Measurements from ENCODE around the gene AJM1. TPM values are rescaled to one million over a fixed set of nuclear protein-coding genes. Genes with fewer than 3 reads are reported as not detected.
A peak's percentile ranks its signal among the peaks of the same experiment; 100 is the strongest.
"Not testable (repeated sequence)": the region's sequence is repeated elsewhere in the genome, so short reads cannot be mapped to it uniquely, and the experiment has no call there.

Gene AJM1
- total RNA-seq, 2 donors from 2014 or later, result 11.5 to 17.1 TPM

DNA sequence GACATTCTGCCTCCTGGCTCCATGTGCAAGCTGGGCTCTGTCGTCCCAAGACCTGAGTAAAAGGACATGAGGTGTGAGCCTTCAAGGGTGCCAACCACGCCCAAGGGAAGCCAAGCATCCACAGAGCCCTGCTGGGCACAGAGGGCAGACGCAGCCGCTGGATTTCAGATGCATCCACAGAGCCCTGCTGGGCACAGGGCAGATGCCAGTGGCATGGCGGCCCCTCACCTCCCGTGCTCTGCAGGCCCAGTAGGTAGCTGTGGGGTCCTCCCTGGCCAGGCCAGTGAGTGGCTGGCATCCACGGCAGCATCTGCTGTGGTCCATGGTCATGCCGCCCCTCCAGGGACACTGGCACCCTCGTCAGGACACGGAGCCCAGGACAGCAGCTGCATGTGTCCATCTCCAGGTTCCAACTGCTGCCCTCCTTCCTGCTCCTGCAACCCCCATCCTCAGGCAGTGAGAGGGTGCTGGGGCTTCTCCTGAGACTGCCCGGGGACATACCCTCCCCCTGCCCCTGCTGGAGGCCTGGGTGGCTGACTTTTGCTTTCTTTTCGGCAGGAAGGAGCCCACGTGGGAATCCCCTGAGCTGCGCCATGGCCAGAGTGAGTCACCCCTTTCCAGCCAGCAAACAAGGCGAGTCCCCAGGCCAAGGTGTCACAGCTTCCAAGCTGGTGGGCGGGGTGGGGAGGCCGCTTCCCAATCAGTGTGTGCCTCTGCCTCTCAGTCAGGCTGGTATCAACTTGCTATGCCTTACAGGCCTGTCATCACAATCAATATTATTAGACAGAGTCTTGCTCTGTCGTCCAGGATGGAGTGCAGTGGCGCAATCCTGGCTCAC lies 40.0 kb downstream of the AJM1 start:
- no peaks in the 10 kb centered on the region for H3K9me3 ChIP-seq
- peak overlapping the region; percentile 75 for H3K27ac ChIP-seq
- TF ChIP-seq, protein P1, sequence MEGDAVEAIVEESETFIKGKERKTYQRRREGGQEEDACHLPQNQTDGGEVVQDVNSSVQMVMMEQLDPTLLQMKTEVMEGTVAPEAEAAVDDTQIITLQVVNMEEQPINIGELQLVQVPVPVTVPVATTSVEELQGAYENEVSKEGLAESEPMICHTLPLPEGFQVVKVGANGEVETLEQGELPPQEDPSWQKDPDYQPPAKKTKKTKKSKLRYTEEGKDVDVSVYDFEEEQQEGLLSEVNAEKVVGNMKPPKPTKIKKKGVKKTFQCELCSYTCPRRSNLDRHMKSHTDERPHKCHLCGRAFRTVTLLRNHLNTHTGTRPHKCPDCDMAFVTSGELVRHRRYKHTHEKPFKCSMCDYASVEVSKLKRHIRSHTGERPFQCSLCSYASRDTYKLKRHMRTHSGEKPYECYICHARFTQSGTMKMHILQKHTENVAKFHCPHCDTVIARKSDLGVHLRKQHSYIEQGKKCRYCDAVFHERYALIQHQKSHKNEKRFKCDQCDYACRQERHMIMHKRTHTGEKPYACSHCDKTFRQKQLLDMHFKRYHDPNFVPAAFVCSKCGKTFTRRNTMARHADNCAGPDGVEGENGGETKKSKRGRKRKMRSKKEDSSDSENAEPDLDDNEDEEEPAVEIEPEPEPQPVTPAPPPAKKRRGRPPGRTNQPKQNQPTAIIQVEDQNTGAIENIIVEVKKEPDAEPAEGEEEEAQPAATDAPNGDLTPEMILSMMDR (IDR thresholded peaks at IDR 0.05), result no peak
- no peaks in the 10 kb centered on the region for H3K36me3 ChIP-seq
- H3K4me3 ChIP-seq, result peak overlapping the region; percentile 15
- intact Hi-C loops (cut with DNase I), result loop anchor here (10.0 kb wide), 1 partner anchor 52 kb away; no protein-coding TSS in a partner anchor
- H3K4me1 ChIP-seq, result peaks cover 9% of the 10 kb centered on the region
- H3K27me3 ChIP-seq, result no peaks in the 10 kb centered on the region
- H3K9ac ChIP-seq (ENCODE audit: low read depth in 2 of 2, low read length in 2 of 2), result peak overlapping the region; percentile 13 to 70
- peak; percentile 69 for DNase-seq

DNA sequence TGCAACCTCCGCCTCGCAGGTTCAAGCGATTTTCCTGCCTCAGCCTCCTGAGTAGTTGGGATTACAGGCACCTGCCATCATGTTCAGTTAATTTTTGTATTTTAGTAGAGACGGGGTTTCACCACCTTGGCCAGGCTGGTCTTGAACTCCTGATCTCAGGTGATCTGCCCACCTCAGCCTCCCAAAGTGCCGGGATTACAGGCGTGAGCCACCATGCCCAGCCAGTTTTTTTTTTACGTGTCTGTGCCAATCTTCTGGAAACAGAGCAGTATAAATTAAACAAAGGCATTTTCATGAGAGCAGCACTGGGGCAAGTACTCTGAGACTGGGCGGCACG lies 40.6 kb downstream of the AJM1 start:
- not testable (repeated sequence) for DNase-seq; H3K27me3 ChIP-seq; H3K9ac ChIP-seq (ENCODE audit: low read depth in 2 of 2, low read length in 2 of 2); H3K4me1 ChIP-seq; H3K9me3 ChIP-seq; H3K4me3 ChIP-seq; H3K36me3 ChIP-seq
- intact Hi-C loops (cut with DNase I), result loop anchor here (10.0 kb wide), 1 partner anchor 52 kb away; no protein-coding TSS in a partner anchor
- H3K27ac ChIP-seq, result peak overlapping the region; percentile 75

DNA sequence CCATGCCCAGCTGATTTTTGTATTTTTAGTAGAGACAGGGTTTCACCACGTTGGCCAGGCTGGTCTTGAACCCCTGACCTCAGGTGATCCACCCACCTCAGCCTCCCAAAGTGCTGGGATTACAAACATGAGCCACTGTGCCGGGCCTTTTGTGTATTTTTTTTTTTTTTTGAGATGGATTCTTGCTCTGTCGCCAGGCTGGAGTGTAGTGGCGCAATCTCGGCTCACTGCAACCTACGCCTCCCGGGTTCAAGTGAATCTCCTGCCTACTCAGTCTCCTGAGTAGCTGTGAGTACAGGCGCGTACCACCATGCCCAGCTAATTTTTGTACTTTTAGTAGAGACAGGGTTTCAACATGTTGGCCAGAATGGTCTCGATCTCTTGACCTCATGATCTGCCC lies 41.4 kb downstream of the AJM1 start:
- not testable (repeated sequence) for DNase-seq; H3K27ac ChIP-seq; H3K4me3 ChIP-seq; H3K9me3 ChIP-seq; H3K27me3 ChIP-seq; H3K4me1 ChIP-seq; H3K9ac ChIP-seq (ENCODE audit: low read depth in 2 of 2, low read length in 2 of 2); H3K36me3 ChIP-seq
- intact Hi-C loops (cut with DNase I), result loop anchor here (10.0 kb wide), 1 partner anchor 51 kb away; no protein-coding TSS in a partner anchor

DNA sequence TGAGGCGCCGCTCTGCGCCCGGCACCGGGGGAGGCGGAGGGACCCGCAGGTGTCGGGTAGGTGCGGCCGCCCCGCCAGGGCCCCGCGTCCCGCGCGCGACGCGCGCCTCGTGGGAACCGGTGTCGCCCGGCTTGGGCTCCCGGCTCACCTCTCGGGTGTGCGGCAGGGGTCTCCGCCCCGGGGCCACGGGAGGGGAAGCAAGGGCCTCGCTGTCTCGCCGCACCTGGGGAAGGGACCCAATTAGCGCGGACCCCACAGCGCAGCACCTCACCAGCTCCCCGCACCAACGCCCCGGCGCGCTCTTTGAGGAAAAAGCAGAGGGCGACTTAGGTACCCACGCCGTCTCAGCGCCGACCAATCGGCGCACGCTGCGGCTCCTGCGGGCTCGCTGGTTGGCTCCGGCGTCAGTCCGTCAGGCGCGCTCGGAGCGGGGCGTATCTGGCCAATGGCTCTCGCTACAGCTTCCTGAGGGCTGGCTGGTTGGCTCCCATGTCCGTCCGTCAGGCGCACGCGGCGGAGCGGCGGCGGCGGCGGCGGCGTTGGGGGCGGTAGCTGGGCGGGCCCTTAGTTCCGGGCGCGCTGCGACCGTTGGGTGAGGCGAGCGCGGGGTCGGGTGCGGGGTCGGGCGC lies 43.8 kb downstream of the AJM1 start, which contains the start of gene TRAF2:
TSS of gene TRAF2 (plus strand) at position 567 of the 629 bp plus-strand sequence. CDS start 12,225 bp downstream, outside the sequence.
- peak within 1 kb of the TSS; percentile 74 to 97 for H3K9ac ChIP-seq (ENCODE audit: low read depth in 2 of 2, low read length in 2 of 2)
- TF ChIP-seq, protein P1 (IDR thresholded peaks at IDR 0.05), result no peak
- peak within 1 kb of the TSS; percentile 99 for H3K4me3 ChIP-seq
- peaks cover 9% of the 10 kb centered on the region for H3K4me1 ChIP-seq
- peak within 1 kb of the TSS; percentile 96 for H3K27ac ChIP-seq
- intact Hi-C loops (cut with DNase I), result loop anchor here (10.0 kb wide), 1 partner anchor 49 kb away; no protein-coding TSS in a partner anchor
- peak; percentile 98 for DNase-seq
- no peaks in the 10 kb centered on the region for H3K27me3 ChIP-seq
- no peaks in the 10 kb centered on the region for H3K36me3 ChIP-seq
- H3K9me3 ChIP-seq, result no peaks in the 10 kb centered on the region

DNA sequence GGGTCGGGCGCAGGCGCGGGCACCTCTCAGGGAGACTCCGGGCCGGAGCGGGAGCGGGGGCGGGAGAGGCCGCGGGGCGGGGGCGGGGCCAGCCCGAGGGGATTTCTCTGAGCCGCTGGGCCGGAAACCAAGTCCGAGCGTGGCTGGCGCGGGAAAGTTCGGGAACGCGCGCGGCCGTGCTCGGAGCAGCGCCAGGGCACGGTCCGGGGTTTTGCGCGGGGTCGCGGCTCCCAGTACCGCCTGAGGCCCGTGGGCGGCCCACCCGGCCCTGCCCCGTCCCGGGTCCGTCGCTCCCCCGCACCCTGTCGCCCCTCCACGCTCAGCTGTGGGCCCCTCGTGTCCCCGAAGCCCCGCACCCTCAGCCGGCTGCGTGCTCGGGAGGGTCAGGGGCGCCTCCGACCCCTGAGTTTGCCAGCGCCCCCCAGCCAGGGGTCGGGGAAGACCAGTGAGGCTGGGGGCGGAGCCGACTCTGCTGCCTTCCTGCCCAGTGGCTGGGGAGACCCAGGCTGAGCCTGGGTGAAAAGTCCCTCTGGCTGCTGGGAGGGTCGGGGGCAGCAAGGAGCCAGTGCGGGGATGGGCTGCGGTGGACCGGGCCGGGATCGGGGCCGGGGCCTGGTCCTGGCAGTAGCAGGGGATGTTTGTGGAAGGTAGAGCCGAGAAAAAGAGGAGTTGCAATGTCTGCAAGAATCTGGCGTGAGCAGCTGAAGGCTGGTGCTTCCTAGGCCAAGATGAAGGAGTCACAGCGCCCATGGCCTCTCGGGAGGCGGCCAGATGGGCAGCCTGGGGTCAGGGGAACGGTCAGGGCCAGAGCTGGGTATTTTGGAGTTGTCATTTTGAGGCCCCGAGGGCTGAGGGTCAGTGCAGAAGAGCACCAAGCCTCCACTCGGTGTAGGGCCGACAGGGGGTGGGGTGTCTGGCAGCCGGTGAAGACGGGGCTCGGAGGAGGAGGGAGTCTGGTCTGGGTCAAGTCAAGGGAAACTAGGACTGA lies 44.6 kb downstream of the AJM1 start:
- no peaks in the 10 kb centered on the region for H3K36me3 ChIP-seq
- peak overlapping the region; percentile 99 for H3K4me3 ChIP-seq
- peak overlapping the region; percentile 74 to 97 for H3K9ac ChIP-seq (ENCODE audit: low read depth in 2 of 2, low read length in 2 of 2)
- peaks cover 9% of the 10 kb centered on the region for H3K4me1 ChIP-seq
- H3K9me3 ChIP-seq, result no peaks in the 10 kb centered on the region
- intact Hi-C loops (cut with DNase I), result loop anchor here (10.0 kb wide), 1 partner anchor 48 kb away; no protein-coding TSS in a partner anchor
- TF ChIP-seq, protein P1 (IDR thresholded peaks at IDR 0.05), result no peak
- no peak for DNase-seq
- H3K27ac ChIP-seq, result peak overlapping the region; percentile 96
- no peaks in the 10 kb centered on the region for H3K27me3 ChIP-seq

DNA sequence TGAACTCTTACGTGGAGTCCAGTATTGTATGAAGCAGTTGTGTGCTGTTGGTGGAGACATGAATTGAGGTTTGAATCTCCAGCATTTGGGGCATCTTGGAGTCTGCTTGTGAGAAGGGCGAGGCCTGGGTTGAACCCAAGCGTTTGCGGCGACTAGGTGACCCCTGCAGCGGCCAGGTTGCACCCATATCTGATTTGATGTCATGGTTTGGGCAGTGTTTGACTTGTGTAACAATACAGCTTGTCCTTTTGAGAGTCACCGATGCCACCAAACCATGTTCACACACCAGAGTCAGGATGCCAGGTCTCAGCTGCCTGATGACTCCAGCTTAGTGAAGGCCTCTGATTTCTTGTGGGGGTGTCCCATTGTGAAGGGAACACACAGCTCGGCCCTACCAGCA lies 46.2 kb downstream of the AJM1 start:
- intact Hi-C loops (cut with DNase I), result loop anchor here (10.0 kb wide), 1 partner anchor 46 kb away; no protein-coding TSS in a partner anchor

More for the DNA sequence above, 46.2 kb downstream of the AJM1 start:
- DNase-seq, result no peak
- H3K4me3 ChIP-seq, result no peak overlapping the region
- no peak overlapping the region for H3K9ac ChIP-seq (ENCODE audit: low read depth in 2 of 2, low read length in 2 of 2)
- no peaks in the 10 kb centered on the region for H3K9me3 ChIP-seq
- H3K36me3 ChIP-seq, result no peaks in the 10 kb centered on the region
- peaks cover 4% of the 10 kb centered on the region for H3K4me1 ChIP-seq
- H3K27me3 ChIP-seq, result no peaks in the 10 kb centered on the region
- no peak overlapping the region for H3K27ac ChIP-seq
- TF ChIP-seq, protein P1 (IDR thresholded peaks at IDR 0.05), result no peak
